Stimulated activated CD4-positive, alpha-beta T cell treated with anti-CD3 and anti-CD28 coated beads, Interleukin-1b, Interleukin-23, amount 100 ng/mL, for 48 hours (primary cell): ENCODE results near the gene MLPH.

ENCODE experiments used
- DNase-seq: peaks from one replicate; pipeline ENCODE4 v3.0.0-alpha.2; 2020

Gene MLPH

GRCh38 chr2:237500681-237501424 lies 13.8 kb downstream of the MLPH start:
- peak; percentile 11 for DNase-seq

DNA sequence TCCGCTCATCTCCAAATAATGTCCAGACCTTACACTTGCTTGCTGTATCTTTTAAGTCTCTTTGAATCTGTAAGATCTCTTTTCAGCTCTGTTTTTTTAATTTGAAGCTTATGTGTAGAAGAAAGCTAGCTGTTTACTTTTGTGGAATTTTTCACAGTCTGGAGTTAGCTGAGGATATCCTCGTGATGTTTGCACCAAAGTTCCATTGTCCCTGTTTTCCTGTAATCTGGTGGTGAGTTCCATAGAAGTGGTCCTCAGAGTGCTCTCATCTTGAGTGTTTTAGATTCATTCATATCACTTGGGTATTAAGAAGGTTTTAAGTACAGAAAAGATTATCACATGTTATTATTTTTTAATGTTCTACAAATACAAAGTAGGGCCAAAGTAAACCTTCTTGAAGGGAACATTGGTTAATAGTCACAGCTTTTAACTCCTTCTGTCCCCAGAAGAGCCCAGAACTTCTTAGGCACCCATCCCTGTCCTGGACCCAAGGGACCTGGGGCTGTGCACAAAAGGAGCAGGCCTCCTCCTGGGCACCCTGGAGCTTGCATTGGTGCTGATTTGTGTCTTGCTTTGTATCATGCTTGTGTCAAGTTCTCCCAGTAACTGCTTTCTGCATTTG lies 15.0 kb downstream of the MLPH start:
- DNase-seq: no peak

DNA sequence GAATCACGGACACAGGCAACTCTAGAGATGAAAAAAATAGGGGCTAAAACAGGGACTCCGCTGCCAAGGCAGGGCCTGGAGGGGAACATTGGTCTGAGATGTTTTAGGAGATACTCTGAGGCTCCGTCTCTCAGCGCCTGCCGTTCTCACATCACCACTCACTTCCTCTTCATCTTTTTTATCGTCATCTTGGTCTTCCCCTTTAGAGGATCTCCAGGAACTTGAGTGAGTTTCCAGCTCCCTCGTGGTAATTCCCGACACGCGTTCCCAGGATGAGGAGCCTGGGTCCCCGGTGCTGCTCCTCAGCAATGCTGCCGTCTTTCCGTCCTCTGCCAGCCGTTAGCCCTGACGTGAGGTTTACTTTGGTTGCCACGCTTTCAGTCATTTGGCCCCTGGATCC lies 16.1 kb downstream of the MLPH start:
- DNase-seq: no peak

DNA sequence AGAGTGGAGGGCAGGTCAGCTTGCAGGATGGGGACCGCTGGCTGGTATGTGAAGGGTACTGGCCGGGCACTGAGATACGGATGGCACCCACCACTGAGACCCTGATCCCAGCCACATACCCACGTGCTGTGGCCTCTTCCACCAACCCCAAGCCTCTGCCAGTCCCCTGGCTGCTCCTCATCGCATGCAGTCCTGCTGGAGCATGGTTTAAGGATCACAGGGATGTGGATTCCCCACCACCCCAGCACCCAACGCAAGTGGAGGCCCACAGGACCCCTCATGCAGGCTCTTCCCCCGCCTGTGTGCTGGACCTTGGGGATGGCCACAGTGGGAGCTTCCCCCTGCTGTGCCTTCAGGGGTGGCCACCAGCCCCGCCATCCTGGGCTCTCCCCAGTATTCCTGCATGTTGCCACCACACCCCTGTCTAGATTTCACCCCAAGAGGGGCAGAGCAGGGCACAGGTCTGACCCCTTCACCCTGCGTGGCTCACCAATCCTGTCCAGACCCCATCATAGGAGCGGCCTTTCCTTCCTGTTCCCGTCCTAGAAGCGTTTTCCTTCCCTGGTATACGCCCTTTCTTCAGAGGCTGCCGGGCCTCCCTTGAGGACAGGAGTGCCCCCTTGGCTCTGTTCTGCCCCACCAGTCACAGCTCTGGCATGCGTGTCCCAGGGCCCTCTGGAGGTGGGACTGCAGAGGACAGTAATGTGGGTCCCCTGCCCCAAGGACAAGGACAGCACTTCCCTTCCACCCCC lies 18.3 kb downstream of the MLPH start:
- DNase-seq: no peak

DNA sequence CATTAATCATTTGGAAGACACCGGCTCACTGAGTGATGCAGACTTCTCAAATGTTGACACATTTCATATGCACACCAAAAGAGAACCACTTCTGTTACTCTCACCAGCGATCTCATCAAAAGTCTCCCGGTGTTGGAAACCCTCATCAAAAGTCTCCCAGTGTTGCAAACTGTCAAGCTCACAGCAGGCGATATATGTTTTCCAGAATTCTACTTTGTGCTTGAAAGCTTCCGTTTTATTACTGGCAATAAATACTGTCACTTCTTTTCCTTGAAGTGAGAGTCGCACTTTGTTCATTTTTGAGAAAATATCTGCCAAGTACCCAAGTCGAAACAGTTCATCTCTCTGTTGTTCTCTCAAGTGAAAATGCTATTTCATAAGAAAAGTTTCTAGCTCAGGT lies 20.5 kb downstream of the MLPH start:
- DNase-seq: no peak

GRCh38 chr2:237508361-237508760 lies 21.3 kb downstream of the MLPH start:
- DNase-seq: no peak

GRCh38 chr2:237509151-237509550 lies 22.1 kb downstream of the MLPH start:
- no peak for DNase-seq

GRCh38 chr2:237509905-237510304 lies 22.9 kb downstream of the MLPH start:
- no peak for DNase-seq

GRCh38 chr2:237510502-237511217 lies 23.6 kb downstream of the MLPH start:
- DNase-seq: no peak

GRCh38 chr2:237511433-237511832 lies 24.4 kb downstream of the MLPH start:
- no peak for DNase-seq

GRCh38 chr2:237511885-237512405 lies 24.9 kb downstream of the MLPH start:
- no peak for DNase-seq

GRCh38 chr2:237512774-237513466 lies 25.9 kb downstream of the MLPH start:
- peak; percentile 80 for DNase-seq

- no peak for DNase-seq
These were observed 26.6 kb downstream of the MLPH start for GRCh38 chr2:237513693-237514092.

DNA sequence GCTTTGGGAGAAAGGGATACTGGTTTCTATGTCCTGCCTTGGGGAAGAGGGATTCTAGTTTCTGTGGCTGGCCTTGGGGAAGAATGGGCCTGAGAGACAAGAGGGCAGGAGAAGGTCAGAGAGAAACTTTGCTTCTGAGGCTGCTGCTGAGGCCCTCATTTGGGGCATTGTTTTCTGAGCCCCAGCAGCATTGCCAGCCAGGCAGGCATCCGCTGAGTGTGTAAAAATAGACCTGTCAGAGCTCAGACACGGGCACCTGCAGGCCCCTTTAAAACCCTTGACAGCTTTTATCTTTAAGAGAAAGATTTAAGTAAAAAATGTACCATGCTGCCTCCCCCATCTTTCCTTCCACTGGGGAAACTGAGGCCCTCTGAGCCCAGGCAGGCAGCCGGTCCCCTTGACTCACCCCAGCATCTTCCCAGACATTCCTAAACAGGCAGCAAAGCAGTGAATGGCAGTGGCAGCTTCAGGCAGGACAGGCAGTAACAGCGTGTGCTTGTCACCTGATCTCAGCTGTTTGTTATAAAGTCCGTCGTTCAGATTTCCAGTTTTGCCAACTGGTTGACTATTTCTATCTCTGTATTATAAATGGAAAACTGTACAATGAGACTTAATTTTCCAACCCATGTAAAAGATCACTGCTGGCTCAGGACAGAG lies 27.6 kb downstream of the MLPH start:
- DNase-seq: no peak

DNA sequence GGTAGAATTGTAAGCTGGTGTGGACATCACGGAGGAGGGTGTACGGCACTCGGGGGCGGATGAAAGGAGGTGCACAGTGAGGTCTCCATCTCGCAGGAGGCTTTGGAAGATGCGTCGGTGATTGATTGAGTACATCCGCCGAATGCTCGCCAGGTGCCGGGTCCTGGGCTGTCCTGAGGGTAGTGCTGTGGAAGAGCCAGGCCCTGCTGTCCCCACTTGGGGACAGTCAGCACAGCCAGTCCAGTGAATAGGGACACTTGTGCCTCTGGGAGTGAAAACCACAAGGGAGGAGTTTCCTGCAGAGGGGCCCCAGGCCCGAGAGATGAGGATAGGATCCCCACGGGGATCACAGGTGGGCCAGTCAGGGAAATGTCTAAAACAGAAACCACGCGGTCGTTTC lies 28.1 kb downstream of the MLPH start:
- DNase-seq: no peak

- no peak for DNase-seq
These were observed 28.7 kb downstream of the MLPH start for GRCh38 chr2:237515621-237516275.

DNA sequence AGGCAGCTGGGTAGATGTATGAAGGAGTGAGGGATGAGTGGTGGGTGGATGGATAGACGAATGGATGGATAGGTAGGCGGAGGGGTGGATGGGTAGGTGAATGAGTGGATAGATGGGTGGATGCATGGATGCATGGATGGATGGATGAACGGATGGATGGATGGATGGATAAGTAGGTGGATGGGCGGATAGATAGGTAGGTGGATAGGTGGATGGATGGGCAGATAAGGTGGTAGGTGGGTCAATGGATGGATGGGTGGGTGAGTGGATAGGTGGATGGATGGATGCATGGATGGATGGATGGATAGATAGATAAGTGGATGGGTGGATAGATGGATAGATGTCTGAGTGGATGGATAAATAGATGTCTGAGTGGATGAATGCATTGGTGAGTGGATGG lies 30.1 kb downstream of the MLPH start:
- no peak for DNase-seq

DNA sequence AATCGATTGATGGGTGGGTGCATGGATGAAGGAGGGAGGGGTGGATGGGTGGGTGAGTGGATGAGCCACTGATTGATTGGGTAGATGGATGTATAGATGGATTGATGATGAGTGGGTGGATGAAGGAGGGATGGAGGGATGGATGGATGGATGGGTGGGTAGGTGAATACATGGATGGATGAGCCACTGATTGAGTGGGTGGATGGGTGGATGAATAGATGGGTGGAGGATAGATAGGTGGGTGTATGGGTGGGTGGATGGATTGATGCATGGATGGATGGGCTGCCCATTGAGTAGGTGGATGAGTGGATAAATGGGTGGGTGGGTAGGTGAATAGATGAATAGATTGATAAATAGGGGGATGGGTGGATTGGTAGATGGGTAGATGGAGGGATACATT lies 30.9 kb downstream of the MLPH start:
- no peak for DNase-seq

DNA sequence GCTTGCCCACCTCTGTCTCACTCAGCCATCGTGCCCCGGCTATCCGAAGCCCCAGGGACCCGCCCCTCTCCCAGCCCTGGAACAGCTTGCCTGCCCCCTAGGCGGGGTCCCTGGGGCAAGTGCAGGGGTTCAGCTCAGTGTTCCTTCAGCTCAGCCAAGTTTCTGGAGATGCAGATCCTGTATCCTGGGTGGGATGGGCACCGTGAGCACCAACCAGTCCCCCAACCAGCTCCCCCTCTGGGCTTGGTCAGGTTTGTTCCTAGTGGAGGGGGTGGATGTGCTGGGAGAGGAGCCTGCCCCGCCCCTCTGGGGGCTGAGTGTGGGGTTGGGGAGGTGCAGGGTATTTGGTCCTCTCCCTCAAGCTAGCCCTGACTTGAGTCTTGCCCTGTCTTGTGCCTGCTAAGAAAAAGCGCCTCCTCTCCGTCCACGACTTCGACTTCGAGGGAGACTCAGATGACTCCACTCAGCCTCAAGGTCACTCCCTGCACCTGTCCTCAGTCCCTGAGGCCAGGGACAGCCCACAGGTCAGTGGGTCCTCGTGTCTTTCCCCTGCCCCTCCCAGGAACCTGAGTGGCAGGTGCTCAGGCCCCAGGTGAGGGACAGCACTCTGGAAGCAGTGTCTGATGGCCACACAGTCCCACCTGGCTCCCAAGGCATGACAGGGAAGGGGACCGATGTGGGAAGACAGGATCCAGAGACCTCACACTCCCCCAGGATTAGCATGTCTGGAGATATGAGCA lies 32.6 kb downstream of the MLPH start:
- no peak for DNase-seq

DNA sequence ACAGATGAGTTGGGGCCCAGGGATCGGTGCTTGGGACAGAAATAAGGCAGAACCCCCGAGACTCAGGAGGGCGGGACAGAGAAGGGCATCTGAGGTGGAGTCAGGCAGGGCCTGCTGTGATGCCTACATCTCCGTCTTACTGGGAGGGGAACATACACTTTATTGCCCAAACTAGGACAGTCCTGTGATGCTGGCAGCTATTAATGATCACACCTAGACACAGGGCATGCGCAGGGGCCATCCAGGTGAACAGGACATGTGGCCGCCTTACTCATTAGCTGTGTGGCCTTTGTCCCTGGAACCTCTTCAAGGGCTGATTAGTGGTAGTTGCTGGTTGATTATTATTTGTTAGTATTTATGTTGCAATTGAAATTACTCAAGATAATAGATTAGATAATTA lies 33.2 kb downstream of the MLPH start:
- no peak for DNase-seq

DNA sequence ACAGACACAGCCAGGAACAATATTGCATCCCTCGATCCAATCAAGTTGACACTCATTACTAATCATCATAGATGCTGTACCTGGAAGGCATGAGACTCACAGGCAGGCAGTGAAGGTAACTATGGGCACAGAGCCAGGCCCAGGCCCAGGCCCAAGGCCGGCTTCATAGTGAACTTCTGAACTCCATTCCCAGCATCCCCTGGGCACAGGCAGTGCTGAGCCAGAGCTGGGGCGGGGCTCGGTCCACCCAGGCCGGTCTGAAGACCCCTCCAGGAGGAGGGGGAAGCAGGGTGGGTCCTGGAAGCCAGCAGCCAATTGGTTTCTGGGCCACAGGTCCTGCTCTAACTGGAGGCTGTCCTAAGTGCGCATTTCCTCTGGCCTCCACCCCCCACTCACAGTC lies 37.6 kb downstream of the MLPH start:
- DNase-seq: no peak
